Smooth muscle cell (in vitro differentiated cells): Measurements from ENCODE around the gene PTPN3. TPM values are rescaled to one million over a fixed set of nuclear protein-coding genes. Genes with fewer than 3 reads are reported as not detected.

Experiments used
- DNase-seq: peaks from one replicate; lab custom pipeline; 2025; ENCODE audit not compliant: unreplicated experiment; lab: John Stamatoyannopoulos, UW
- H2AFZ ChIP-seq: fragments of 200-600 bp; sonication (generic); 2 replicates; pipeline ENCODE4 v1.6.0; 2016; ENCODE audit warnings: antibody characterized with exemption, low read depth, mild to moderate bottlenecking
- H3F3A ChIP-seq: fragments of 200-600 bp; sonication (generic); 2 replicates; pipeline ENCODE4 v1.6.0; 2017; ENCODE audit warnings: antibody characterized with exemption, low read depth
- H3K27ac ChIP-seq: fragments of 200-600 bp; sonication (generic); 2 replicates; pipeline ENCODE4 v1.5.1; 2016; ENCODE audit warnings: low read depth, mild to moderate bottlenecking
- H3K27me3 ChIP-seq: fragments of 200-600 bp; sonication (generic); 2 replicates; pipeline ENCODE4 v1.6.1; 2016; ENCODE audit warnings: low read depth, mild to moderate bottlenecking
- H3K36me3 ChIP-seq: fragments of 200-600 bp; sonication (generic); 2 replicates; pipeline ENCODE4 v1.5.1; 2016; ENCODE audit warnings: low read depth
- H3K4me1 ChIP-seq: fragments of 200-600 bp; sonication (generic); 2 replicates; pipeline ENCODE4 v1.5.1; 2016; ENCODE audit warnings: low read depth
- H3K4me2 ChIP-seq: fragments of 200-600 bp; sonication (generic); 2 replicates; pipeline ENCODE4 v1.6.0; 2016; ENCODE audit warnings: mild to moderate bottlenecking
- H3K4me3 ChIP-seq: fragments of 200-600 bp; sonication (generic); 2 replicates; pipeline ENCODE4 v1.5.1; 2016; ENCODE audit warnings: mild to moderate bottlenecking
- H3K79me2 ChIP-seq: fragments of 200-600 bp; sonication (generic); 2 replicates; pipeline ENCODE4 v1.6.0; 2016; ENCODE audit warnings: low read depth, mild to moderate bottlenecking
- H3K9ac ChIP-seq: fragments of 200-600 bp; sonication (generic); 2 replicates; pipeline ENCODE4 v1.6.0; 2016; ENCODE audit warnings: low read depth
- H3K9me3 ChIP-seq: fragments of 200-600 bp; sonication (generic); replicated peaks from 2 replicates; pipeline ENCODE4 v1.5.1; 2016; ENCODE audit warnings: low read depth
- H4K20me1 ChIP-seq: fragments of 200-600 bp; sonication (generic); 2 replicates; pipeline ENCODE4 v1.6.0; 2016; ENCODE audit warnings: low read depth
- CTCF ChIP-seq: fragments of 200-600 bp; sonication (generic); IDR thresholded peaks from 2 replicates; pipeline ENCODE4 v1.5.1; 2017; ENCODE audit warnings: borderline replicate concordance, mild to moderate bottlenecking, antibody characterized with exemption; ENCODE audit not compliant: insufficient read depth, poor library complexity, severe bottlenecking
- WGBS: methylation state at CpG from one replicate; pipeline ENCODE4 v1.1.7; 2016; ENCODE audit warnings: low lambda C conversion rate; 5-methylcytosine and 5-hydroxymethylcytosine counted together
- polyA plus RNA-seq: library from polyadenylated mRNA; unstranded; fragments of >200 nt; fragmentation: Nextera tagmentation; extraction: Ambion mirVana; gene quantifications from 2 replicates; pipeline ENCODE4 v1.2.1, GENCODE V29; 2016
- total RNA-seq: library from RNA; depleted of rRNA; stranded (reverse); fragments of >200 nt; gene quantifications from 2 replicates; pipeline ENCODE4 v1.2.3, GENCODE V29; 2014

Gene PTPN3
- total and polyA plus RNA-seq, 2 experiments from 2014 or later = 2.2 to 5.5 TPM

GRCh38 chr9:109411069-109411761 is 86.9 kb downstream of the PTPN3 start:
- H2AFZ ChIP-seq = no peak overlapping the region
- H3K36me3 ChIP-seq = no peaks in the 10 kb centered on the region
- no peaks in the 10 kb centered on the region for H3K4me1 ChIP-seq
- 91% methylated on average over 10 of the region's 10 CpGs for WGBS
- no peak overlapping the region for H3K4me3 ChIP-seq
- no peak for TF ChIP-seq CTCF
- no peaks in the 10 kb centered on the region for H3K27me3 ChIP-seq
- no peak for DNase-seq
- no peak overlapping the region for H3K4me2 ChIP-seq
- H4K20me1 ChIP-seq = no peaks in the 10 kb centered on the region
- no peak overlapping the region for H3K9ac ChIP-seq
- no peaks in the 10 kb centered on the region for H3K79me2 ChIP-seq
- no peaks in the 10 kb centered on the region for H3K9me3 ChIP-seq
- no peaks in the 10 kb centered on the region for H3F3A ChIP-seq
- H3K27ac ChIP-seq = no peak overlapping the region

GRCh38 chr9:109409773-109410397 is 88.2 kb downstream of the PTPN3 start:
- no peak for DNase-seq
- peak; percentile 10 for TF ChIP-seq CTCF
- Histone ChIP-seq H3F3A (no peaks in the 10 kb centered on the region), H3K4me3 (no peak overlapping the region), H3K4me1 (no peaks in the 10 kb centered on the region), H2AFZ (no peak overlapping the region), H3K9me3 (no peaks in the 10 kb centered on the region), H3K4me2 (no peak overlapping the region), H3K27ac (no peak overlapping the region), H3K36me3 (no peaks in the 10 kb centered on the region), H4K20me1 (no peaks in the 10 kb centered on the region), H3K9ac (no peak overlapping the region), H3K27me3 (no peaks in the 10 kb centered on the region), H3K79me2 (no peaks in the 10 kb centered on the region)
- 58% methylated on average over 12 of the region's 12 CpGs for WGBS

- no peaks in the 10 kb centered on the region for H3K79me2 ChIP-seq
- no peak overlapping the region for H2AFZ ChIP-seq
- DNase-seq = no peak
- no peak overlapping the region for H3K4me2 ChIP-seq
- no peak overlapping the region for H3K4me3 ChIP-seq
- H3K36me3 ChIP-seq = no peaks in the 10 kb centered on the region
- H3K27me3 ChIP-seq = no peaks in the 10 kb centered on the region
- no peaks in the 10 kb centered on the region for H3K9me3 ChIP-seq
- H4K20me1 ChIP-seq = no peaks in the 10 kb centered on the region
- H3K27ac ChIP-seq = no peak overlapping the region
- H3K9ac ChIP-seq = no peak overlapping the region
- no peak for TF ChIP-seq CTCF
- WGBS = 69% methylated on average over 6 of the region's 6 CpGs
- no peaks in the 10 kb centered on the region for H3K4me1 ChIP-seq
- H3F3A ChIP-seq = no peaks in the 10 kb centered on the region
Observed at GRCh38 chr9:109408759-109409462, 89.2 kb downstream of the PTPN3 start.
